Measurements from ENCODE around the gene PKDCC. TPM values are rescaled to one million over a fixed set of nuclear protein-coding genes. Genes with fewer than 3 reads are reported as not detected.

The PKDCC gene
- total and polyA plus RNA-seq, 2 of the 13 experiments (the other 11 are each of a cell fraction or from before 2014, with no cell fraction given) = 52.6 to 58.8 TPM

DNA sequence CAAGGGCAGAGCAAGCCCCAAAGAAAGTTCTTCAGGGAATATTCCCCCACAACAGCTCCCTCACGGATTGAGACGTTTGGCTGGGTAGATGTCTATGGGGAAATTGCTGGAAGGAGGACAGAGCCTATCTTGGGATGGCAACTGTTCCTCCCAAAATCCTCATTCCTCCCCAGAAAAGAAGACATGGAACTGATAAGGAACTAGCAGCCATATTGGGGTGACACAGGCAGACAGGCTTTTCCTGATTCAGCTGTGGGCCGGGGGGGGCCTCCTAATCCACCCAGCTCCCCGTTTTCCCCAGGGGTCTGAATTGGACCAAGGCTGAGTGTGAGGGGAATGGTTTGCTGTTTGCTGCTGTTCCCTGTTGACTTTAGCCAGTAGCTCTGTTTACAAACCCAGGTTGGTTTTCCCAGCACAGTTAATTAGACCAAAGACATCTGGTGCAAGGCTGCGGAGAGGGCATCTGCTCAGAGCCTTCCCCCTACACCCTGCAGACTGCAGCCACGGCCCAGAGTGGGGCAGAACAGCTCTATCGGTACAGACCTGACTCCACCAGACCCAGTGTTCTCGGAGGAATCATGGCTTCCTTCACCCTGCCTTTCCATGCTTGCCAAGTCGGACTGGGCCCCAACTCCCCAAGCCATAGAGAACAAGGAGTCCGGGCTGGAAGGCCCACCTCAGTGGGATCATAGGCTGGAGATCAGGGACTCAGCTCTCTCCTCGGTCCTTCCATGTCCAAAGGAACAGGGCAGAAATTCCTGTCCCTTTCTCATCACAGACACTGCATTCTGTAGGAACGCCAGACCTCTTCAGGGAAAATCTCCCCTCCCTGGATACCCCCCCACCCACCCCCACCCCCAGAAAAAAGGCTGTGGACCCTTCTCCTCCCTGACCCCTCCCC is 1.7 kb upstream of the PKDCC start (continued):
- TF ChIP-seq, protein P1, sequence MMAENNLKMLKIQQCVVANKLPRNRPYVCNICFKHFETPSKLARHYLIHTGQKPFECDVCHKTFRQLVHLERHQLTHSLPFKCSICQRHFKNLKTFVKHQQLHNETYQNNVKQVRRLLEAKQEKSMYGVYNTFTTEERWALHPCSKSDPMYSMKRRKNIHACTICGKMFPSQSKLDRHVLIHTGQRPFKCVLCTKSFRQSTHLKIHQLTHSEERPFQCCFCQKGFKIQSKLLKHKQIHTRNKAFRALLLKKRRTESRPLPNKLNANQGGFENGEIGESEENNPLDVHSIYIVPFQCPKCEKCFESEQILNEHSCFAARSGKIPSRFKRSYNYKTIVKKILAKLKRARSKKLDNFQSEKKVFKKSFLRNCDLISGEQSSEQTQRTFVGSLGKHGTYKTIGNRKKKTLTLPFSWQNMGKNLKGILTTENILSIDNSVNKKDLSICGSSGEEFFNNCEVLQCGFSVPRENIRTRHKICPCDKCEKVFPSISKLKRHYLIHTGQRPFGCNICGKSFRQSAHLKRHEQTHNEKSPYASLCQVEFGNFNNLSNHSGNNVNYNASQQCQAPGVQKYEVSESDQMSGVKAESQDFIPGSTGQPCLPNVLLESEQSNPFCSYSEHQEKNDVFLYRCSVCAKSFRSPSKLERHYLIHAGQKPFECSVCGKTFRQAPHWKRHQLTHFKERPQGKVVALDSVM (CRISPR knock-in tag; IDR thresholded peaks at IDR 0.05) = no peak
- TF ChIP-seq EP300 (IDR thresholded peaks at IDR 0.05; ENCODE audit: low read depth in 2 of 2, low read length in 2 of 2) = peak in 1 of 2 experiments; percentile 17; a peak in 1 of 4 replicates
- no peak for TF ChIP-seq EP300 (CRISPR knock-in tag; IDR thresholded peaks at IDR 0.05; ENCODE audit: borderline replicate concordance)
- no peak for TF ChIP-seq ZNF713 (CRISPR knock-in tag; IDR thresholded peaks at IDR 0.05)
- 0 out of 2 replicates have a peak, but pooled peaks have one; percentile 26 for TF ChIP-seq HIC2 (CRISPR knock-in tag; IDR thresholded peaks at IDR 0.05; ENCODE audit: low read depth)
- no peak for TF ChIP-seq YEATS2 (CRISPR knock-in tag; IDR thresholded peaks at IDR 0.05; ENCODE audit: borderline replicate concordance)
- no peak; the same call in 1 of the 2 replicates for TF ChIP-seq PRDM10 (CRISPR knock-in tag; IDR thresholded peaks at IDR 0.05; ENCODE audit: low read depth)
- no peak for TF ChIP-seq U2AF1 (optimal IDR thresholded peaks at IDR 0.05; ENCODE audit: low read depth, low read length)
- TF ChIP-seq RERE (CRISPR knock-in tag; IDR thresholded peaks at IDR 0.05; ENCODE audit: low read depth) = no peak
- TF ChIP-seq PITX1 (CRISPR knock-in tag; IDR thresholded peaks at IDR 0.05) = peak; percentile 73
- TF ChIP-seq HNF4A (CRISPR knock-in tag; IDR thresholded peaks at IDR 0.05) = peak; percentile 28; the same call in 1 of the 2 replicates
- TF ChIP-seq ZSCAN21 (CRISPR knock-in tag; IDR thresholded peaks at IDR 0.05; ENCODE audit: borderline replicate concordance) = no peak
- TF ChIP-seq NR0B2 (CRISPR knock-in tag; IDR thresholded peaks at IDR 0.05) = no peak

Measured in HepG2 (cell line).